WTC11 (cell line): ENCODE data around the gene MBNL1. TPM values are rescaled to one million over a fixed set of nuclear protein-coding genes. Genes with fewer than 3 reads are reported as not detected.
"Not testable (repeated sequence)": the region's sequence is repeated elsewhere in the genome, so short reads cannot be mapped to it uniquely, and the experiment has no call there.

ENCODE experiments used
- ATAC-seq: fragments of 200-7000 bp; cut with Tn5 transposase; 2 replicates; pipeline ENCODE4 v1.10.0; 2021; ENCODE audit warnings: mild to moderate bottlenecking, moderate library complexity
- CTCF ChIA-PET: fragments of 300-600 bp; sonication (Branson Sonifier 250); formaldehyde crosslinking; loops from one replicate; lab custom pipeline; 2021; ENCODE audit warnings: antibody characterized with exemption; lab: Charles Lee
- POLR2A ChIA-PET: fragments of 350-600 bp; sonication (Branson Sonifier 250); formaldehyde crosslinking; loops from one replicate; lab custom pipeline; 2021; ENCODE audit warnings: antibody characterized with exemption; lab: Charles Lee
- DNase-seq: peaks from one replicate; pipeline ENCODE4 v3.0.0; 2021; ENCODE audit warnings: low spot score
- H3K27ac Mint-ChIP-seq: 2 replicates; pipeline ENCODE4 v1.8.0; 2021; ENCODE audit warnings: mixed read lengths
- H3K27me3 Mint-ChIP-seq: 2 replicates; pipeline ENCODE4 v1.8.0; 2021; ENCODE audit warnings: low read depth, mild to moderate bottlenecking, moderate library complexity, mixed read lengths
- H3K36me3 Mint-ChIP-seq: 2 replicates; pipeline ENCODE4 v1.8.0; 2021; ENCODE audit warnings: mixed read lengths
- H3K4me1 Mint-ChIP-seq: 2 replicates; pipeline ENCODE4 v1.8.0; 2022; ENCODE audit warnings: mixed read lengths
- H3K4me3 Mint-ChIP-seq: 2 replicates; pipeline ENCODE4 v1.8.0; 2021; ENCODE audit warnings: mild to moderate bottlenecking, moderate library complexity, mixed read lengths
- H3K9me3 Mint-ChIP-seq: 2 replicates; pipeline ENCODE4 v1.8.0; 2021; ENCODE audit warnings: mixed read lengths
- CBFB ChIP-seq: sonication (generic); formaldehyde crosslinking; IDR thresholded peaks from 2 replicates; pipeline ENCODE4 v1.8.1; 2022; ENCODE audit warnings: mild to moderate bottlenecking, low read depth, missing genetic modification reagents
- CDX4 ChIP-seq: fragments of 250-450 bp; sonication (Bioruptor Pico); IDR thresholded peaks from 2 replicates; pipeline ENCODE4 v1.9.0; 2021; ENCODE audit warnings: moderate library complexity, mild to moderate bottlenecking, inconsistent platforms, borderline replicate concordance
- CREM ChIP-seq: sonication (generic); formaldehyde crosslinking; IDR thresholded peaks from 2 replicates; pipeline ENCODE4 v1.8.1; 2022; ENCODE audit warnings: mild to moderate bottlenecking, missing genetic modification reagents, moderate library complexity
- ELF4 ChIP-seq: sonication (generic); formaldehyde crosslinking; IDR thresholded peaks from 2 replicates; pipeline ENCODE4 v1.8.1; 2022; ENCODE audit warnings: low read depth, mild to moderate bottlenecking, moderate library complexity, missing genetic modification reagents
- FOXK1 ChIP-seq: sonication (generic); formaldehyde crosslinking; IDR thresholded peaks from 2 replicates; pipeline ENCODE4 v1.8.0; 2022; ENCODE audit warnings: mild to moderate bottlenecking, moderate library complexity, missing genetic modification reagents
- MLX ChIP-seq: sonication (generic); formaldehyde crosslinking; IDR thresholded peaks from 2 replicates; pipeline ENCODE4 v1.8.1; 2023; ENCODE audit warnings: mild to moderate bottlenecking, missing genetic modification reagents, moderate library complexity
- NFE2L1 ChIP-seq: sonication (generic); formaldehyde crosslinking; IDR thresholded peaks from 2 replicates; pipeline ENCODE4 v1.8.1; 2023; ENCODE audit warnings: missing genetic modification reagents
- NFYB ChIP-seq: sonication (generic); formaldehyde crosslinking; conservative IDR thresholded peaks from 2 replicates; pipeline ENCODE4 v1.8.0; 2022; ENCODE audit warnings: low read depth, missing genetic modification reagents
- NR1H2 ChIP-seq: sonication (generic); formaldehyde crosslinking; IDR thresholded peaks from 2 replicates; pipeline ENCODE4 v1.9.0; 2021; ENCODE audit warnings: mild to moderate bottlenecking, moderate library complexity, missing genetic modification reagents
- RELA ChIP-seq: sonication (generic); formaldehyde crosslinking; IDR thresholded peaks from 2 replicates; pipeline ENCODE4 v1.8.1; 2022; ENCODE audit warnings: missing genetic modification reagents, mild to moderate bottlenecking, borderline replicate concordance
- STAT6 ChIP-seq: sonication (generic); formaldehyde crosslinking; conservative IDR thresholded peaks from 2 replicates; pipeline ENCODE4 v1.8.1; 2023; ENCODE audit warnings: mild to moderate bottlenecking, low read depth, missing genetic modification reagents, moderate library complexity
- TEAD4 ChIP-seq: sonication (generic); formaldehyde crosslinking; IDR thresholded peaks from 2 replicates; pipeline ENCODE4 v1.8.0; 2022; ENCODE audit warnings: mild to moderate bottlenecking, missing genetic modification reagents
- TP53 ChIP-seq: sonication (generic); formaldehyde crosslinking; IDR thresholded peaks from 2 replicates; pipeline ENCODE4 v1.8.1; 2023; ENCODE audit warnings: mild to moderate bottlenecking, missing genetic modification reagents
- USF2 ChIP-seq: sonication (generic); formaldehyde crosslinking; IDR thresholded peaks from 2 replicates; pipeline ENCODE4 v1.8.1; 2023; ENCODE audit warnings: mild to moderate bottlenecking, missing genetic modification reagents, moderate library complexity
- ZBTB43 ChIP-seq: sonication (generic); formaldehyde crosslinking; IDR thresholded peaks from 2 replicates; pipeline ENCODE4 v1.8.1; 2023; ENCODE audit warnings: mild to moderate bottlenecking, missing genetic modification reagents
- ZNF416 ChIP-seq: fragments of 250-450 bp; sonication (Bioruptor Pico); IDR thresholded peaks from 2 replicates; pipeline ENCODE4 v1.9.0; 2021; ENCODE audit warnings: mild to moderate bottlenecking, inconsistent platforms
- ZNF425 ChIP-seq: fragments of 250-450 bp; sonication (Bioruptor Pico); conservative IDR thresholded peaks from 2 replicates; pipeline ENCODE4 v1.9.0; 2021; ENCODE audit warnings: mild to moderate bottlenecking
- total RNA-seq: library from RNA; stranded (reverse); gene quantifications from 3 replicates; pipeline ENCODE4 v1.2.3, GENCODE V29; 2021

MBNL1 gene
- total RNA-seq, 1 experiment from 2014 or later = 20.4 TPM

- Mint-ChIP-seq H3K27me3 (no peaks in the 10 kb centered on the region), H3K36me3 (peaks cover 15% of the 10 kb centered on the region), H3K4me3 (no peak overlapping the region), H3K27ac (no peak overlapping the region), H3K4me1 (peaks cover 12% of the 10 kb centered on the region), H3K9me3 (peaks cover 15% of the 10 kb centered on the region)
- ATAC-seq = no peak
- ChIA-PET POLR2A (no interaction called here), CTCF (no interaction called here)
- TF ChIP-seq FOXK1 = no peak
- no peak for TF ChIP-seq STAT6 (CRISPR knock-in tag)
- TF ChIP-seq RELA (CRISPR knock-in tag) = no peak
- no peak for TF ChIP-seq CBFB (CRISPR knock-in tag)
- TF ChIP-seq NR1H2 (CRISPR knock-in tag) = no peak
- TF ChIP-seq USF2 = no peak
- no peak for TF ChIP-seq ZBTB43 (CRISPR knock-in tag)
- TF ChIP-seq TEAD4 (CRISPR knock-in tag) = no peak
- TF ChIP-seq ELF4 (CRISPR knock-in tag) = no peak
- no peak for TF ChIP-seq NFYB (CRISPR knock-in tag)
- TF ChIP-seq MLX (CRISPR knock-in tag) = no peak
- no peak for TF ChIP-seq CREM (CRISPR knock-in tag)
- no peak for TF ChIP-seq NFE2L1 (CRISPR knock-in tag)
- no peak for TF ChIP-seq ZNF416 (CRISPR knock-in tag)
- TF ChIP-seq TP53 = no peak
- TF ChIP-seq ZNF425 (CRISPR knock-in tag) = no peak
- no peak for TF ChIP-seq CDX4 (CRISPR knock-in tag)
- DNase-seq = no peak
Observed at GRCh38 chr3:152438706-152439105, 170.0 kb downstream of the MBNL1 start.

- H3K9me3 Mint-ChIP-seq, ATAC-seq, DNase-seq, H3K27ac Mint-ChIP-seq, H3K36me3 Mint-ChIP-seq, H3K4me3 Mint-ChIP-seq, POLR2A ChIA-PET, H3K27me3 Mint-ChIP-seq: not testable (repeated sequence)
- peaks cover 18% of the 10 kb centered on the region for H3K4me1 Mint-ChIP-seq
- CTCF ChIA-PET = interaction anchor here (1.2 kb wide), 1 partner anchor 257 kb away, joined by 3 read pairs; no protein-coding TSS in a partner anchor
Observed at GRCh38 chr3:152440243-152440642, 171.5 kb downstream of the MBNL1 start.
